AG09319 (cell line): Measurements from ENCODE around the gene UBL4B.

Experiments
- DNase-seq: peaks from one replicate; pipeline ENCODE4 v3.0.0-alpha.2; 2010; ENCODE audit warnings: low read depth; ENCODE audit errors: extremely low read depth
- TF ChIP-seq, protein P1 (sequence below): IDR thresholded peaks from 2 replicates; pipeline ENCODE4 v1.5.1; 2011; ENCODE audit warnings: low read depth, mild to moderate bottlenecking, inconsistent platforms, low read length, moderate library complexity

UBL4B gene

DNA sequence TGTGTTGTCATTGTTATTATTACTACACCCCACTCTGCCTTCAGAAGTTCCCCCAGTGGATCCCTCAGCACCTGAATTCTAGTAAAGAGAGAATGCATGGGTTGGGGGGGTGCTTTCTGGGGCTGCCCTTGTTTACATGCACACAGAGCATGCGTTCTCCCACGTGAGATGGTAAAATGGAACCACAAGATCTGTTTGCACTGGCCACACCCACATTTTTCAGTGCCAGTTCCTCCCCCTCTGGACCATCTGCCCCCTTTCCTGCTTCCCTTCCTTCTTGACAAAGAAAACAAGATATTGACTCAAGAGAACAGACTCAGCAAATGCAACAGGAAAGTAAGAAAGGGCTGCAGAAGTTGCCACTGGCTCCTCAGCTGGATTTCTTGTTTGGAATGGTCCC is 46.9 kb downstream of the UBL4B start:
- DNase-seq = no peak
- TF ChIP-seq, protein P1, sequence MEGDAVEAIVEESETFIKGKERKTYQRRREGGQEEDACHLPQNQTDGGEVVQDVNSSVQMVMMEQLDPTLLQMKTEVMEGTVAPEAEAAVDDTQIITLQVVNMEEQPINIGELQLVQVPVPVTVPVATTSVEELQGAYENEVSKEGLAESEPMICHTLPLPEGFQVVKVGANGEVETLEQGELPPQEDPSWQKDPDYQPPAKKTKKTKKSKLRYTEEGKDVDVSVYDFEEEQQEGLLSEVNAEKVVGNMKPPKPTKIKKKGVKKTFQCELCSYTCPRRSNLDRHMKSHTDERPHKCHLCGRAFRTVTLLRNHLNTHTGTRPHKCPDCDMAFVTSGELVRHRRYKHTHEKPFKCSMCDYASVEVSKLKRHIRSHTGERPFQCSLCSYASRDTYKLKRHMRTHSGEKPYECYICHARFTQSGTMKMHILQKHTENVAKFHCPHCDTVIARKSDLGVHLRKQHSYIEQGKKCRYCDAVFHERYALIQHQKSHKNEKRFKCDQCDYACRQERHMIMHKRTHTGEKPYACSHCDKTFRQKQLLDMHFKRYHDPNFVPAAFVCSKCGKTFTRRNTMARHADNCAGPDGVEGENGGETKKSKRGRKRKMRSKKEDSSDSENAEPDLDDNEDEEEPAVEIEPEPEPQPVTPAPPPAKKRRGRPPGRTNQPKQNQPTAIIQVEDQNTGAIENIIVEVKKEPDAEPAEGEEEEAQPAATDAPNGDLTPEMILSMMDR = no peak

DNA sequence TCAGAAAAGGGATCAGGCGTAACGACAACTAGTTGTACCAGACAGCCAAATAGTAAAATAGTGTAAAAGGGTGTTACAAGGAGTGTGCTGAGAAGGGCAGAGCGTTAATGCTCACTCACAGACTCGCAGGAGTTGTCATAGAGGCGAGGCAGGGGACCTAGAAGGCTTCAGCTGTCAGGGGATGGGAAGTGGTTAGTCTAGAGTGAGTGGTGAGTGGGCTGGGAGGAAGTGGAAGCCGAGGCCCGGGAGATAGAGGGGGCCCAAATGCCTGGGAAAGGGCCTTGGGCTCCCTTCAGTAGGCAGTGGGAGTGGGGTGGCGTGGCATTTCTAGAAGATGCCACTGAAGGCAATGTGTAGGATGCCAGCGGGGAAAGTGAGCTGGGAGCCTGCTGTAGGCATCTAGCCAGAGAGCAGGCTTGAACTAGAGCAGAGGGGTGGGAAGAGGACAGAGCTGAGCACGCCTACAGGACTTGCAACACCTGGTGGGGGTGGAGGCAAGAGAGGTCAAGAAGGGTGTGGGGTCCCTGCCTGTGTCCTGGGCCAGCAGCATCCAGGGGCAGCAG is 48.4 kb downstream of the UBL4B start:
- no peak for DNase-seq
- TF ChIP-seq, protein P1 = no peak

DNA sequence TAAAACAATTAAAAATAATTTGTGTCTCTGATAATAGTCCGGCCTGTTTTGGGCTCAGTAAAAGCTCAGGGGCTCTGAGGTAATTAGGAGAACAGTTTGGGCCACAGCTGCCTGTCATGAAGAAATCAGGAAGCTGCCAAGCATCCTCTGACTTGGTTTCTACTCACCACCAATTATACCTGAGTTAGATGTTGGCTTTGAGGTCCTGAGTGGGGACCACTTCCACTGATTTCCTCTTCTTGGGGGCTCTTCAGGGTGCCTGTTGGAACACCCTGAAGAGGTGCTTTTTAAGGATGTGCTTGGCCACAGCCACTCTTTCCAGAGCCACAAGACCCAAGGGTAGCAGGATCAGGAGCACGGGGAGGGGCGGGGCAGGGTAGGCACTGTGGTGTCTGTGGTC is 48.9 kb downstream of the UBL4B start:
- no peak for DNase-seq
- TF ChIP-seq, protein P1 = no peak

DNA sequence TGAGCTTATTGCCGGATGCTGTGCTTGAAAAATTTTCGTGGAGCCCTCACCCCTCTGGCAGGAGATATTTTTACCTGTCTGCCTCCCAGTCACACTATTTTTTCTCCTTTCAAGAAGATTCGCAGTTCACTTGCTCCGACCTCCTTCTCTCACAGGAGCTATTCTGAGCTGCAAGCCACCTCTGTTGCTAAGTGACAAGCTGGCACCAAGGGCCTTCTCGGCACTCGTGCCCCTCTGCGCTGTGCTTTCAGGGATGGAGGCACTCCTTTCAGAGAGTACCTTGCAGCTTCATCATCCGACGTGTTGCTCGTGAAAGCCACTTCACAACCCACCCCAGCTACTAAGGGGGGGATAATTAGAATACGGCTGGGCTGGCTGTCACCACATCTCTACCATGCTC is 49.6 kb downstream of the UBL4B start:
- TF ChIP-seq, protein P1 = no peak
- DNase-seq = no peak
